CD8-positive, alpha-beta memory T cell (primary cell): ENCODE results near the gene ARAP3. TPM values are rescaled to one million over a fixed set of nuclear protein-coding genes. Genes with fewer than 3 reads are reported as not detected.
A peak's percentile ranks its signal among the peaks of the same experiment; 100 is the strongest.

Experiments used
- CTCF ChIA-PET: fragments of 350-600 bp; sonication (Branson Sonifier 250); formaldehyde crosslinking; loops from one replicate; lab custom pipeline; 2021; ENCODE audit warnings: antibody characterized with exemption; lab: Charles Lee
- POLR2A ChIA-PET: fragments of 350-600 bp; sonication (Branson Sonifier 250); formaldehyde crosslinking; loops from one replicate; lab custom pipeline; 2021; ENCODE audit warnings: antibody characterized with exemption; lab: Charles Lee
- DNase-seq, 5 donors: peaks; one replicate each; pipeline versions ENCODE4 v3.0.0 to v3.0.0-alpha.2; 2020 to 2022; ENCODE audit warnings: mixed read lengths in 1 of 5
- H3K27ac ChIP-seq: one replicate; pipeline ENCODE4 v1.7.0; 2013; ENCODE audit warnings: low read depth, mild to moderate bottlenecking, low read length, moderate library complexity
- H3K27me3 ChIP-seq: 2 replicates; pipeline ENCODE4 v1.7.0; 2013; ENCODE audit warnings: low read length, mild to moderate bottlenecking; ENCODE audit not compliant: insufficient read depth, poor library complexity, severe bottlenecking
- H3K36me3 ChIP-seq: 2 replicates; pipeline ENCODE4 v1.7.0; 2013; ENCODE audit warnings: mild to moderate bottlenecking, low read length, moderate library complexity; ENCODE audit not compliant: insufficient read depth
- H3K4me1 ChIP-seq: 2 replicates; pipeline ENCODE4 v1.7.0; 2013; ENCODE audit warnings: mild to moderate bottlenecking, low read length, moderate library complexity; ENCODE audit not compliant: insufficient read depth
- H3K4me3 ChIP-seq: 2 replicates; pipeline ENCODE4 v1.7.0; 2013; ENCODE audit warnings: mild to moderate bottlenecking, low read length
- H3K9me3 ChIP-seq: 2 replicates; pipeline ENCODE4 v1.7.0; 2013; ENCODE audit warnings: mild to moderate bottlenecking, low read length
- H3K27ac Mint-ChIP-seq, 8 donors: one replicate each; pipeline ENCODE4 v1.8.0; 2020 to 2021; ENCODE audit warnings: mixed read lengths in 8 of 8, mild to moderate bottlenecking in 6 of 8, inconsistent platforms in 3 of 8, moderate library complexity in 3 of 8
- H3K27me3 Mint-ChIP-seq, 2 donors: one replicate each; pipeline ENCODE4 v1.8.0; 2020 to 2021; ENCODE audit warnings: mixed read lengths in 2 of 2, mild to moderate bottlenecking in 1 of 2, moderate library complexity in 1 of 2
- H3K36me3 Mint-ChIP-seq, 3 donors: one replicate each; pipeline ENCODE4 v1.8.0; 2020 to 2021; ENCODE audit warnings: mixed read lengths in 3 of 3, inconsistent platforms in 1 of 3, mild to moderate bottlenecking in 1 of 3
- H3K4me1 Mint-ChIP-seq, 3 donors: one replicate each; pipeline ENCODE4 v1.8.0; 2020 to 2021; ENCODE audit warnings: mixed read lengths in 3 of 3, inconsistent platforms in 1 of 3, mild to moderate bottlenecking in 1 of 3
- H3K4me3 Mint-ChIP-seq, 7 donors: one replicate each; pipeline ENCODE4 v1.8.0; 2020 to 2021; ENCODE audit warnings: mixed read lengths in 7 of 7, mild to moderate bottlenecking in 6 of 7, moderate library complexity in 4 of 7, inconsistent platforms in 2 of 7
- H3K9me3 Mint-ChIP-seq, 5 donors: one replicate each; pipeline ENCODE4 v1.8.0; 2020 to 2022; ENCODE audit warnings: mixed read lengths in 5 of 5, mild to moderate bottlenecking in 3 of 5, moderate library complexity in 2 of 5, inconsistent platforms in 1 of 5
- polyA plus RNA-seq: library from polyadenylated mRNA; unstranded; fragments of 300-500 nt; fragmentation: Illumina TruSeq; gene quantifications from one replicate; pipeline ENCODE4 v1.2.3, GENCODE V29; 2021
- total RNA-seq, 2 experiments: library from RNA; stranded (reverse); gene quantifications; one replicate each; pipeline ENCODE4 v1.2.3, GENCODE V29; 2021

The ARAP3 gene
- total and polyA plus RNA-seq, 3 experiments from 2014 or later, result 0.20 to 7.9 (median 6.9) TPM

DNA sequence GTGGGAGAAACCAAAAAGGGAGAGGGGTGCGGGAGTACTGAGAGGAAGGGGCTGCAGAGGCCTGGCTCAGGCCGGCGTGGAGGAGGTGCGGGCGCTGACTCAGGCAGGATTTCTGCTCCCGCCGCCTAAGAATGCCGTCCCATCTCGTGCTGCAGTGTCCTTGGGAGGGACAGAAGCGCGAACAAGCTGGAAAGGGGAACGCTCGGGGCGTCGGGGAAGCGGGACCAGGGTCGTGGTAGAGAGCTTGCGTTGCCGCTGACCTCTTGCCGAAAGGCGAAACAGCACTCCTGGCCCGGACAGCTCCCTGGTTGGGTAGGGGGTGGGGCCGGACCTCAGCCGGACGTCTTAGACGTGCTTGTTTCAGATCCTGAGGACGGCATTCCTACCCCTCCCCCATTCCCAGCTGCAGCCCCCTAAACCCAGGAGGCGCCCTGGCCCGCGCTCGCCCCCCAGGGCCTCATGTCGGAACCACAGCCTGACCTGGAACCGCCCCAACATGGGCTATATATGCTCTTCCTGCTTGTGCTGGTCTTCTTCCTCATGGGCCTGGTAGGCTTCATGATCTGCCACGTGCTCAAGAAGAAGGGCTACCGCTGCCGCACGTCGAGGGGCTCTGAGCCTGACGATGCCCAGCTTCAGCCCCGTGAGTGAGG lies 44.1 kb downstream of the ARAP3 start:
- H3K9me3 Mint-ChIP-seq, result no peaks in the 10 kb centered on the region

DNA sequence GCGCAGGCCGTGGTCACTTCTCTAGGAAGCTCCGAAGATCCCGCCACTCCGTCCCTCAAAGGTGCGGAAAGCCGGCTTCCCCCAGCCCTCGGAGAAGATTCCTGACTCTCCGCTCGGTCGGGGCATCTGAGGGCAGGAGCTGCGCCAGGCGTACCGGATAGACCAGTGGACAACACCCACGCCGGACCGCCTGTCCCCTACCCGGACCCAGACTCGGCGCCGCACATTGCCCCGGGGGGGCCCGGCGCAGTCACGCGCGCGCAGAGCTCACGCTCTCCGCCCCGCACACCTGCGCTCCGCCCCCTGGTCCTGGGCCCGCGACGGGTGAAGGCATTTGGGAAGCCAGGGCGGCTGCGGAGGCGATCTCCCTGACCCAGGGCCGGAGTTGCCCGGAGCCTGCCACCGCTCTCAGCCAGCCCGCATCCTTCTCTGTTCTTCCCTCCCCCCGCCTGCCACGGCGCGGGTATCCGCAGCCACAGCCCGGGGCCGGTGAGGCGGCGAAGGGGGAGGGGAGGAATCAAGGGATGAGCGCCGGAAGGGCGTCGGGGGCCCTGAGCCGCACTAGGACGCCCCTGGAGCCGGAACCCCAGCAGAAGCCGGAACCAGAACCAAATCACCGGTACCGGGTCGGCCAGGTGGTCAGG lies 44.8 kb downstream of the ARAP3 start:
- POLR2A ChIA-PET, result interaction anchor here (0.8 to 3.6 kb wide), 8 partner anchors 13 to 332 kb away, joined by 4 to 46 read pairs (median 8); partner anchors contain the start of genes DIAPH1, FCHSD1, RNF14 and TAF7
- Histone ChIP-seq H3K36me3 (peaks cover 6% of the 10 kb centered on the region), H3K4me1 (peaks cover 35% of the 10 kb centered on the region), H3K27me3 (no peaks in the 10 kb centered on the region), H3K4me3 (peak overlapping the region; percentile 97), H3K9me3 (no peaks in the 10 kb centered on the region), H3K27ac (peak overlapping the region; percentile 85)
- Mint-ChIP-seq H3K27me3 (peaks cover 0 to 1% of the 10 kb centered on the region in 2 donors), H3K4me3 (peak overlapping the region; percentile 92 to 96 (median 94)), H3K36me3 (peaks cover 0 to 48% (median 5%) of the 10 kb centered on the region in 3 donors), H3K4me1 (peaks cover 31 to 57% (median 45%) of the 10 kb centered on the region in 3 donors), H3K9me3 (no peaks in the 10 kb centered on the region), H3K27ac (peak overlapping the region; percentile 54 to 94 (median 92))
- DNase-seq, result peak; percentile 45 to 72 (median 57)
- CTCF ChIA-PET, result interaction anchor here (0.5 to 8.3 kb wide), 20 partner anchors 7 to 317 kb away, joined by 3 to 119 read pairs (median 6); partner anchors contain the start of genes DIAPH1, FCHSD1 and TAF7

More for the DNA sequence above, 44.1 kb downstream of the ARAP3 start:
- peaks cover 30 to 51% (median 39%) of the 10 kb centered on the region in 3 donors for H3K4me1 Mint-ChIP-seq
- H3K27ac Mint-ChIP-seq, result peak overlapping the region; percentile 79 to 96 (median 92)
- Histone ChIP-seq H3K9me3 (no peaks in the 10 kb centered on the region), H3K27ac (peak overlapping the region; percentile 85), H3K27me3 (no peaks in the 10 kb centered on the region), H3K4me3 (peak overlapping the region; percentile 97), H3K36me3 (no peaks in the 10 kb centered on the region), H3K4me1 (peaks cover 35% of the 10 kb centered on the region)
- POLR2A ChIA-PET, result interaction anchor here (1.4 to 3.6 kb wide), 5 partner anchors 12 to 331 kb away, joined by 4 to 46 read pairs (median 13); partner anchors contain the start of genes DIAPH1, FCHSD1 and RNF14
- peaks cover 0 to 1% of the 10 kb centered on the region in 2 donors for H3K27me3 Mint-ChIP-seq
- H3K36me3 Mint-ChIP-seq, result peaks cover 0 to 48% (median 5%) of the 10 kb centered on the region in 3 donors
- peak; percentile 46 to 79 (median 60) for DNase-seq
- CTCF ChIA-PET, result interaction anchor here (0.9 to 8.3 kb wide), 16 partner anchors 8 to 318 kb away, joined by 3 to 119 read pairs (median 8); partner anchors contain the start of genes DIAPH1, FCHSD1 and TAF7
- peak overlapping the region; percentile 92 to 96 (median 94) for H3K4me3 Mint-ChIP-seq

GRCh38 chr5:141636413-141637122 lies 45.5 kb downstream of the ARAP3 start, which contains the start of the genes HDAC3 and RELL2:
Gene HDAC3, minus strand, starts transcription at chr5:141636849. Its CDS starts 59 bp downstream, at chr5:141636790.
Gene RELL2, plus strand, starts transcription at chr5:141636997. Its CDS starts 1,229 bp downstream, at chr5:141638226.
- peak within 1 kb of the TSS; percentile 90 to 98 (median 93) for H3K27ac Mint-ChIP-seq
- ChIA-PET POLR2A (interaction anchor here (0.6 to 3.6 kb wide), 9 partner anchors 13 to 333 kb away, joined by 3 to 46 read pairs (median 8); partner anchors contain the start of genes DIAPH1, FCHSD1, RNF14 and TAF7), CTCF (interaction anchor here (0.5 to 8.3 kb wide), 15 partner anchors 8 to 316 kb away, joined by 3 to 119 read pairs (median 9); partner anchors contain the start of genes DIAPH1, FCHSD1 and TAF7)
- peak within 1 kb of the TSS; percentile 92 to 96 (median 94) for H3K4me3 Mint-ChIP-seq
- Histone ChIP-seq H3K36me3 (peaks cover 7% of the 10 kb centered on the region), H3K27me3 (no peaks in the 10 kb centered on the region), H3K9me3 (no peaks in the 10 kb centered on the region), H3K27ac (peak within 1 kb of the TSS; percentile 85), H3K4me3 (peak within 1 kb of the TSS; percentile 97), H3K4me1 (peaks cover 35% of the 10 kb centered on the region)
- H3K36me3 Mint-ChIP-seq, result peaks cover 0 to 46% (median 5%) of the 10 kb centered on the region in 3 donors
- DNase-seq, result peak; percentile 89 to 94 (median 91)
- no peaks in the 10 kb centered on the region for H3K9me3 Mint-ChIP-seq
- H3K4me1 Mint-ChIP-seq, result peaks cover 32 to 55% (median 50%) of the 10 kb centered on the region in 3 donors
- H3K27me3 Mint-ChIP-seq, result peaks cover 0 to 1% of the 10 kb centered on the region in 2 donors

DNA sequence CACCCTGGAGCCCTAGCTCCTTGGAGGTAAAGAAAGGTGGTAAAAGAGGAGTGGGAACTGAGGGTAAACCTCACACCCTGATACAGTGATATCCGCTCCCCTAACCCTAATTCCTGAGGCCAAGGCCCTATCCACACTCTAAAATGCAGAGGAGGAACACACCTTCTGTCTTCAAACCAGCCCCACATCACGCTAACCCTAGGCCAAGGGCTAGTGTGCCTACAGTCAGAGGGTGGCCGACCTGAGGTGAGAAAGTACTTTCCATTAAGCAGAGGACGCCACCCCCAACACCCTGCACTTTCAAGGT lies 46.0 kb downstream of the ARAP3 start:
- no peaks in the 10 kb centered on the region for H3K27me3 ChIP-seq
- H3K36me3 ChIP-seq, result peaks cover 7% of the 10 kb centered on the region
- ChIA-PET CTCF (interaction anchor here (1.0 to 8.3 kb wide), 9 partner anchors 15 to 72 kb away, joined by 3 to 119 read pairs (median 8); partner anchors contain the start of gene DIAPH1), POLR2A (interaction anchor here (0.6 to 3.6 kb wide), 6 partner anchors 14 to 315 kb away, joined by 3 to 46 read pairs (median 10); partner anchors contain the start of genes DIAPH1, FCHSD1 and TAF7)
- Mint-ChIP-seq H3K4me3 (peak overlapping the region; percentile 92 to 96 (median 94)), H3K27me3 (peaks cover 0 to 1% of the 10 kb centered on the region in 2 donors), H3K36me3 (peaks cover 0 to 46% (median 5%) of the 10 kb centered on the region in 3 donors), H3K4me1 (peaks cover 33 to 59% (median 54%) of the 10 kb centered on the region in 3 donors), H3K9me3 (no peaks in the 10 kb centered on the region), H3K27ac (peak overlapping the region; percentile 79 to 98 (median 92))
- peak overlapping the region; percentile 97 for H3K4me3 ChIP-seq
- DNase-seq, result no peak
- no peaks in the 10 kb centered on the region for H3K9me3 ChIP-seq
- H3K27ac ChIP-seq, result peak overlapping the region; percentile 85
- peaks cover 35% of the 10 kb centered on the region for H3K4me1 ChIP-seq

- H3K4me3 ChIP-seq, result peak overlapping the region; percentile 97
- Mint-ChIP-seq H3K4me3 (peak overlapping the region; percentile 92 to 96 (median 94)), H3K36me3 (peaks cover 0 to 45% (median 5%) of the 10 kb centered on the region in 3 donors), H3K4me1 (peaks cover 33 to 59% (median 54%) of the 10 kb centered on the region in 3 donors), H3K27me3 (peaks cover 0 to 1% of the 10 kb centered on the region in 2 donors), H3K9me3 (no peaks in the 10 kb centered on the region), H3K27ac (peak overlapping the region in 6 of 8 donors; percentile 76 to 94 (median 90))
- CTCF ChIA-PET, result interaction anchor here (1.2 to 8.3 kb wide), 8 partner anchors 14 to 72 kb away, joined by 4 to 119 read pairs (median 8); partner anchors contain the start of gene DIAPH1
- no peaks in the 10 kb centered on the region for H3K9me3 ChIP-seq
- POLR2A ChIA-PET, result interaction anchor here (1.7 to 3.6 kb wide), 4 partner anchors 14 to 72 kb away, joined by 5 to 46 read pairs (median 19); partner anchors contain the start of genes DIAPH1 and FCHSD1
- no peak for DNase-seq
- no peaks in the 10 kb centered on the region for H3K27me3 ChIP-seq
- peaks cover 7% of the 10 kb centered on the region for H3K36me3 ChIP-seq
- peaks cover 35% of the 10 kb centered on the region for H3K4me1 ChIP-seq
- peak overlapping the region; percentile 85 for H3K27ac ChIP-seq
Measured at GRCh38 chr5:141635646-141636045, 46.4 kb downstream of the ARAP3 start.

- Mint-ChIP-seq H3K9me3 (no peaks in the 10 kb centered on the region), H3K27ac (peak overlapping the region in 7 of 8 donors; percentile 6 to 93 (median 56)), H3K4me3 (peak overlapping the region; percentile 52 to 95 (median 93)), H3K27me3 (peaks cover 0 to 1% of the 10 kb centered on the region in 2 donors), H3K4me1 (peaks cover 36 to 60% (median 54%) of the 10 kb centered on the region in 3 donors), H3K36me3 (peaks cover 0 to 50% (median 8%) of the 10 kb centered on the region in 3 donors)
- CTCF ChIA-PET, result interaction anchor here (1.0 to 8.3 kb wide), 5 partner anchors 9 to 43 kb away, joined by 4 to 119 read pairs (median 5); partner anchors contain the start of gene DIAPH1
- DNase-seq, result no peak
- Histone ChIP-seq H3K27me3 (no peaks in the 10 kb centered on the region), H3K27ac (no peak overlapping the region), H3K4me1 (peaks cover 35% of the 10 kb centered on the region), H3K4me3 (no peak overlapping the region), H3K9me3 (no peaks in the 10 kb centered on the region), H3K36me3 (peaks cover 11% of the 10 kb centered on the region)
- POLR2A ChIA-PET, result no interaction called here
Measured at GRCh38 chr5:141634720-141635119, 47.3 kb downstream of the ARAP3 start.
